PFSK-1 (cell line): Measurements from ENCODE around the gene ALG8.

Source experiments
- POLR2AphosphoS5 ChIP-seq: IDR thresholded peaks from 2 replicates; pipeline ENCODE4 v1.6.1; 2012; ENCODE audit warnings: low read depth, mild to moderate bottlenecking, control low read depth, low read length, moderate library complexity
- REST ChIP-seq, 2 experiments: IDR thresholded peaks; 2 replicates each; pipeline versions ENCODE4 v1.6.1 to v1.8.0; 2011 to 2012; ENCODE audit warnings: low read depth in 2 of 2, low read length in 2 of 2, control low read depth in 1 of 2, inconsistent platforms in 1 of 2, mild to moderate bottlenecking in 1 of 2, moderate library complexity in 1 of 2; ENCODE audit not compliant: insufficient read depth in 1 of 2
- SIN3A ChIP-seq: IDR thresholded peaks from 2 replicates; pipeline ENCODE4 v1.6.1; 2012; ENCODE audit warnings: mild to moderate bottlenecking, low read length, moderate library complexity, borderline replicate concordance; ENCODE audit not compliant: insufficient read depth
- TAF1 ChIP-seq: IDR thresholded peaks from 2 replicates; pipeline ENCODE4 v1.6.1; 2012; ENCODE audit warnings: low read length, control low read depth, borderline replicate concordance; ENCODE audit not compliant: insufficient read depth

DNA sequence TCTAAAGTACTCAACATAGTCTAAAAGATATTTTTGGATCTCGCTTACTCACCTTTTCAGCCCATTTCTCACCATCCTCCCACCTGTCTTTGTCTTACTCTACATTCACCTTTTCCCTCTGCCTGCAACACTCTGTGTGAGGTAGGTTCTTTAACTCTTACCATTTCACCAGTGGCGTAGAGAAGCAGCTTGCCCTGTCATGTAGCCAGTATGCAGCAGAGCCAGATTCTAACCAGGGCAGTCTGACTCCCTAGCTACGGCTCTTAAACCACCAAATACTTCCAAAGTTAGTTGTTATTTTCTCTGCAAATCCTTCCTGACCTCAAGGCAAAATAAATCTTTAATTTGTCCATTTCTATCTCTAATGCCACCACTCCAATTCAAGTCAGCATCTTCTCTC lies 7.5 kb downstream of the ALG8 start:
- TF ChIP-seq TAF1 (no peak), SIN3A (no peak), POLR2AphosphoS5 (no peak), REST (IDR thresholded peaks at IDR 0.05; ENCODE audit: insufficient read depth in 1 of 2, low read depth in 2 of 2, low read length in 2 of 2) (no peak)
